CD4-positive, CD25-positive, alpha-beta regulatory T cell (primary cell): ENCODE measurements around the gene ELOVL5. TPM values are rescaled to one million over a fixed set of nuclear protein-coding genes. Genes with fewer than 3 reads are reported as not detected.

Experiments
- ATAC-seq, 2 donors: fragments of 150-1000 bp; cut with Tn5 transposase; one replicate each; pipeline ENCODE4 v1.10.0; 2021; ENCODE audit warnings: low read depth in 2 of 2, moderate number of reproducible peaks in 2 of 2, moderate library complexity in 1 of 2
- DNase-seq, 3 donors: peaks; one replicate each; pipeline versions ENCODE4 v3.0.0 to v3.0.0-alpha.2; 2012 to 2022; ENCODE audit warnings: mixed read lengths in 1 of 3
- H3K27ac ChIP-seq: one replicate; pipeline ENCODE4 v1.7.0; 2013; ENCODE audit warnings: mild to moderate bottlenecking, low read length; ENCODE audit not compliant: insufficient read depth, poor library complexity, severe bottlenecking
- H3K27me3 ChIP-seq: one replicate; pipeline ENCODE4 v1.7.0; 2013; ENCODE audit warnings: low read length; ENCODE audit not compliant: control insufficient read depth, insufficient read depth
- H3K36me3 ChIP-seq: one replicate; pipeline ENCODE4 v1.7.0; 2013; ENCODE audit warnings: mild to moderate bottlenecking, low read length, moderate library complexity; ENCODE audit not compliant: control insufficient read depth, insufficient read depth
- H3K4me1 ChIP-seq: 2 replicates; pipeline ENCODE4 v1.7.0; 2013; ENCODE audit warnings: mild to moderate bottlenecking, low read length; ENCODE audit not compliant: insufficient read depth, control insufficient read depth, poor library complexity, severe bottlenecking
- H3K4me3 ChIP-seq: one replicate; pipeline ENCODE4 v1.7.0; 2013; ENCODE audit warnings: low read depth, mild to moderate bottlenecking, low read length, moderate library complexity
- H3K9me3 ChIP-seq, 2 experiments: 1 replicate in 1 of 2; 2 replicates in 1 of 2; pipeline ENCODE4 v1.7.0; 2013; ENCODE audit warnings: low read length in 2 of 2, mild to moderate bottlenecking in 1 of 2, moderate library complexity in 1 of 2; ENCODE audit not compliant: control insufficient read depth in 2 of 2
- H3K27ac Mint-ChIP-seq, 3 donors: one replicate each; pipeline ENCODE4 v1.8.0; 2020 to 2022; ENCODE audit warnings: mild to moderate bottlenecking in 3 of 3, mixed read lengths in 3 of 3, moderate library complexity in 2 of 3
- H3K27me3 Mint-ChIP-seq: one replicate; pipeline ENCODE4 v1.8.0; 2022; ENCODE audit warnings: mild to moderate bottlenecking, mixed read lengths
- H3K36me3 Mint-ChIP-seq: one replicate; pipeline ENCODE4 v1.8.0; 2020; ENCODE audit warnings: mixed read lengths
- H3K4me1 Mint-ChIP-seq, 4 donors: one replicate each; pipeline ENCODE4 v1.8.0; 2020 to 2022; ENCODE audit warnings: mixed read lengths in 4 of 4, mild to moderate bottlenecking in 1 of 4
- H3K4me3 Mint-ChIP-seq, 4 donors: one replicate each; pipeline ENCODE4 v1.8.0; 2020 to 2022; ENCODE audit warnings: mild to moderate bottlenecking in 4 of 4, mixed read lengths in 4 of 4, moderate library complexity in 3 of 4
- H3K9me3 Mint-ChIP-seq, 7 donors: one replicate each; pipeline ENCODE4 v1.8.0; 2020 to 2022; ENCODE audit warnings: mixed read lengths in 7 of 7, mild to moderate bottlenecking in 3 of 7, moderate library complexity in 2 of 7
- polyA plus RNA-seq, 4 donors: library from polyadenylated mRNA; unstranded; fragments of 300-500 nt; fragmentation: Illumina TruSeq; gene quantifications; one replicate each; pipeline ENCODE4 v1.2.3, GENCODE V29; 2021
- total RNA-seq: library from RNA; stranded (reverse); gene quantifications from one replicate; pipeline ENCODE4 v1.2.3, GENCODE V29; 2022

Gene ELOVL5
- total and polyA plus RNA-seq, 5 donors from 2014 or later, result 139 to 201 (median 159) TPM

GRCh38 chr6:53300656-53301551, 47.8 kb downstream of the ELOVL5 start:
- peak overlapping the region; percentile 12 to 94 (median 89) for H3K27ac Mint-ChIP-seq
- peak in 1 of 2 donors; percentile 7 for ATAC-seq
- peak in 2 of 3 donors; percentile 22 to 27 for DNase-seq

GRCh38 chr6:53299331-53300005, 49.3 kb downstream of the ELOVL5 start:
- Histone ChIP-seq H3K36me3 (no peaks in the 10 kb centered on the region), H3K4me1 (peaks cover 93% of the 10 kb centered on the region), H3K4me3 (peak overlapping the region; percentile 29), H3K27me3 (no peaks in the 10 kb centered on the region), H3K27ac (no peak overlapping the region), H3K9me3 (no peaks in the 10 kb centered on the region)
- no peak for DNase-seq
- Mint-ChIP-seq H3K27ac (peak overlapping the region; percentile 89 to 96 (median 94)), H3K4me1 (peaks cover 69 to 97% (median 85%) of the 10 kb centered on the region in 4 donors), H3K27me3 (no peaks in the 10 kb centered on the region), H3K9me3 (no peaks in the 10 kb centered on the region), H3K36me3 (peaks cover 6% of the 10 kb centered on the region), H3K4me3 (peak overlapping the region in 3 of 4 donors; percentile 1 to 82 (median 78))
- ATAC-seq, result no peak

More at GRCh38 chr6:53300656-53301551, 47.8 kb downstream of the ELOVL5 start:
- Histone ChIP-seq H3K27ac (peak overlapping the region; percentile 52), H3K4me1 (peaks cover 79% of the 10 kb centered on the region), H3K9me3 (no peaks in the 10 kb centered on the region), H3K4me3 (peak overlapping the region; percentile 88), H3K27me3 (no peaks in the 10 kb centered on the region), H3K36me3 (no peaks in the 10 kb centered on the region)
- Mint-ChIP-seq H3K36me3 (peaks cover 3% of the 10 kb centered on the region), H3K27me3 (no peaks in the 10 kb centered on the region), H3K4me1 (peaks cover 56 to 85% (median 75%) of the 10 kb centered on the region in 4 donors), H3K4me3 (peak overlapping the region; percentile 39 to 82 (median 75)), H3K9me3 (no peaks in the 10 kb centered on the region)

- Histone ChIP-seq H3K9me3 (no peaks in the 10 kb centered on the region), H3K4me1 (peaks cover 94% of the 10 kb centered on the region), H3K27ac (peak overlapping the region; percentile 2), H3K36me3 (peaks cover 8% of the 10 kb centered on the region), H3K4me3 (peak overlapping the region; percentile 34), H3K27me3 (no peaks in the 10 kb centered on the region)
- Mint-ChIP-seq H3K9me3 (no peaks in the 10 kb centered on the region), H3K36me3 (peaks cover 14% of the 10 kb centered on the region), H3K4me1 (peaks cover 66 to 97% (median 79%) of the 10 kb centered on the region in 4 donors), H3K27me3 (no peaks in the 10 kb centered on the region), H3K27ac (peak overlapping the region; percentile 11 to 26 (median 15)), H3K4me3 (peak overlapping the region in 2 of 4 donors; percentile 33 to 64)
- ATAC-seq (no peak), DNase-seq (no peak)
Measured at GRCh38 chr6:53297004-53297403, 51.7 kb downstream of the ELOVL5 start.

- Mint-ChIP-seq H3K9me3 (no peaks in the 10 kb centered on the region), H3K27me3 (no peaks in the 10 kb centered on the region), H3K27ac (peak overlapping the region; percentile 34 to 89 (median 84)), H3K4me3 (peak overlapping the region in 2 of 4 donors; percentile 0 to 33), H3K4me1 (peaks cover 65 to 97% (median 79%) of the 10 kb centered on the region in 4 donors), H3K36me3 (peaks cover 14% of the 10 kb centered on the region)
- DNase-seq (no peak), ATAC-seq (no peak)
- Histone ChIP-seq H3K4me1 (peaks cover 94% of the 10 kb centered on the region), H3K4me3 (peak overlapping the region; percentile 9), H3K36me3 (peaks cover 8% of the 10 kb centered on the region), H3K27me3 (no peaks in the 10 kb centered on the region), H3K27ac (peak overlapping the region; percentile 58), H3K9me3 (no peaks in the 10 kb centered on the region)
Measured at GRCh38 chr6:53295176-53295575, 53.6 kb downstream of the ELOVL5 start.

- H3K4me1 Mint-ChIP-seq, result peaks cover 66 to 97% (median 80%) of the 10 kb centered on the region in 4 donors
- H3K9me3 Mint-ChIP-seq, result no peaks in the 10 kb centered on the region
- ATAC-seq (no peak), DNase-seq (no peak)
- no peaks in the 10 kb centered on the region for H3K27me3 ChIP-seq
- H3K4me1 ChIP-seq, result peaks cover 94% of the 10 kb centered on the region
- no peaks in the 10 kb centered on the region for H3K9me3 ChIP-seq
- no peak overlapping the region for H3K4me3 ChIP-seq
- H3K4me3 Mint-ChIP-seq, result peak overlapping the region in 2 of 4 donors; percentile 12 to 33
- H3K27ac Mint-ChIP-seq, result peak overlapping the region; percentile 32 to 89 (median 84)
- H3K36me3 Mint-ChIP-seq, result peaks cover 17% of the 10 kb centered on the region
- no peaks in the 10 kb centered on the region for H3K27me3 Mint-ChIP-seq
- H3K36me3 ChIP-seq, result peaks cover 8% of the 10 kb centered on the region
- peak overlapping the region; percentile 79 for H3K27ac ChIP-seq
Measured at GRCh38 chr6:53294611-53295010, 54.1 kb downstream of the ELOVL5 start.

GRCh38 chr6:53294095-53294494, 54.7 kb downstream of the ELOVL5 start:
- Mint-ChIP-seq H3K27me3 (no peaks in the 10 kb centered on the region), H3K9me3 (no peaks in the 10 kb centered on the region), H3K4me1 (peaks cover 63 to 97% (median 77%) of the 10 kb centered on the region in 4 donors), H3K36me3 (peaks cover 18% of the 10 kb centered on the region), H3K27ac (peak overlapping the region; percentile 39 to 91 (median 89)), H3K4me3 (peak overlapping the region in 3 of 4 donors; percentile 15 to 36 (median 16))
- ATAC-seq (no peak), DNase-seq (peak in 1 of 3 donors; percentile 29)
- peak overlapping the region; percentile 79 for H3K27ac ChIP-seq
- H3K36me3 ChIP-seq, result peaks cover 8% of the 10 kb centered on the region
- H3K9me3 ChIP-seq, result no peaks in the 10 kb centered on the region
- H3K27me3 ChIP-seq, result no peaks in the 10 kb centered on the region
- no peak overlapping the region for H3K4me3 ChIP-seq
- peaks cover 94% of the 10 kb centered on the region for H3K4me1 ChIP-seq

- Histone ChIP-seq H3K36me3 (peaks cover 8% of the 10 kb centered on the region), H3K27ac (peak overlapping the region; percentile 79), H3K9me3 (no peaks in the 10 kb centered on the region), H3K27me3 (no peaks in the 10 kb centered on the region), H3K4me3 (no peak overlapping the region), H3K4me1 (peaks cover 97% of the 10 kb centered on the region)
- H3K27ac Mint-ChIP-seq, result peak overlapping the region; percentile 80 to 91 (median 89)
- H3K4me1 Mint-ChIP-seq, result peaks cover 60 to 97% (median 73%) of the 10 kb centered on the region in 4 donors
- ATAC-seq (no peak), DNase-seq (no peak)
- no peaks in the 10 kb centered on the region for H3K27me3 Mint-ChIP-seq
- peak overlapping the region; percentile 16 to 74 (median 26) for H3K4me3 Mint-ChIP-seq
- no peaks in the 10 kb centered on the region for H3K9me3 Mint-ChIP-seq
- peaks cover 19% of the 10 kb centered on the region for H3K36me3 Mint-ChIP-seq
Measured at GRCh38 chr6:53293691-53294090, 55.1 kb downstream of the ELOVL5 start.
